ENCODE data around the gene ATP5F1B. TPM values are rescaled to one million over a fixed set of nuclear protein-coding genes. Genes with fewer than 3 reads are reported as not detected.

Gene ATP5F1B
- total and polyA plus RNA-seq, 9 of the 15 experiments (the other 6 are each of a cell fraction or from before 2014, with no cell fraction given): 908 to 3,125 (median 1,482) TPM

GRCh38 chr12:56645201-56645716 lies 525 bp downstream of the ATP5F1B start (continued):
- TF ChIP-seq, protein P1, sequence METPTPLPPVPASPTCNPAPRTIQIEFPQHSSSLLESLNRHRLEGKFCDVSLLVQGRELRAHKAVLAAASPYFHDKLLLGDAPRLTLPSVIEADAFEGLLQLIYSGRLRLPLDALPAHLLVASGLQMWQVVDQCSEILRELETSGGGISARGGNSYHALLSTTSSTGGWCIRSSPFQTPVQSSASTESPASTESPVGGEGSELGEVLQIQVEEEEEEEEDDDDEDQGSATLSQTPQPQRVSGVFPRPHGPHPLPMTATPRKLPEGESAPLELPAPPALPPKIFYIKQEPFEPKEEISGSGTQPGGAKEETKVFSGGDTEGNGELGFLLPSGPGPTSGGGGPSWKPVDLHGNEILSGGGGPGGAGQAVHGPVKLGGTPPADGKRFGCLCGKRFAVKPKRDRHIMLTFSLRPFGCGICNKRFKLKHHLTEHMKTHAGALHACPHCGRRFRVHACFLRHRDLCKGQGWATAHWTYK (CRISPR knock-in tag; IDR thresholded peaks at IDR 0.05): 0 out of 2 replicates have a peak, but pooled peaks have one; percentile 20
- TF ChIP-seq HDAC6 (IDR thresholded peaks at IDR 0.05; ENCODE audit: low read depth, low read length): no peak
- no peak for TF ChIP-seq E4F1 (CRISPR knock-in tag; IDR thresholded peaks at IDR 0.05; ENCODE audit: borderline replicate concordance)
- TF ChIP-seq ZNF431 (CRISPR knock-in tag; IDR thresholded peaks at IDR 0.05): peak; percentile 11; the same call in 1 of the 2 replicates
- no peak for TF ChIP-seq SMARCB1 (IDR thresholded peaks at IDR 0.05; ENCODE audit: insufficient read length, low read depth)
- peak; percentile 39; the same call in 1 of the 2 replicates for TF ChIP-seq ZFP1 (CRISPR knock-in tag; IDR thresholded peaks at IDR 0.05)
- no peak for TF ChIP-seq SP1 (CRISPR knock-in tag; IDR thresholded peaks at IDR 0.05)
- TF ChIP-seq, protein P2, sequence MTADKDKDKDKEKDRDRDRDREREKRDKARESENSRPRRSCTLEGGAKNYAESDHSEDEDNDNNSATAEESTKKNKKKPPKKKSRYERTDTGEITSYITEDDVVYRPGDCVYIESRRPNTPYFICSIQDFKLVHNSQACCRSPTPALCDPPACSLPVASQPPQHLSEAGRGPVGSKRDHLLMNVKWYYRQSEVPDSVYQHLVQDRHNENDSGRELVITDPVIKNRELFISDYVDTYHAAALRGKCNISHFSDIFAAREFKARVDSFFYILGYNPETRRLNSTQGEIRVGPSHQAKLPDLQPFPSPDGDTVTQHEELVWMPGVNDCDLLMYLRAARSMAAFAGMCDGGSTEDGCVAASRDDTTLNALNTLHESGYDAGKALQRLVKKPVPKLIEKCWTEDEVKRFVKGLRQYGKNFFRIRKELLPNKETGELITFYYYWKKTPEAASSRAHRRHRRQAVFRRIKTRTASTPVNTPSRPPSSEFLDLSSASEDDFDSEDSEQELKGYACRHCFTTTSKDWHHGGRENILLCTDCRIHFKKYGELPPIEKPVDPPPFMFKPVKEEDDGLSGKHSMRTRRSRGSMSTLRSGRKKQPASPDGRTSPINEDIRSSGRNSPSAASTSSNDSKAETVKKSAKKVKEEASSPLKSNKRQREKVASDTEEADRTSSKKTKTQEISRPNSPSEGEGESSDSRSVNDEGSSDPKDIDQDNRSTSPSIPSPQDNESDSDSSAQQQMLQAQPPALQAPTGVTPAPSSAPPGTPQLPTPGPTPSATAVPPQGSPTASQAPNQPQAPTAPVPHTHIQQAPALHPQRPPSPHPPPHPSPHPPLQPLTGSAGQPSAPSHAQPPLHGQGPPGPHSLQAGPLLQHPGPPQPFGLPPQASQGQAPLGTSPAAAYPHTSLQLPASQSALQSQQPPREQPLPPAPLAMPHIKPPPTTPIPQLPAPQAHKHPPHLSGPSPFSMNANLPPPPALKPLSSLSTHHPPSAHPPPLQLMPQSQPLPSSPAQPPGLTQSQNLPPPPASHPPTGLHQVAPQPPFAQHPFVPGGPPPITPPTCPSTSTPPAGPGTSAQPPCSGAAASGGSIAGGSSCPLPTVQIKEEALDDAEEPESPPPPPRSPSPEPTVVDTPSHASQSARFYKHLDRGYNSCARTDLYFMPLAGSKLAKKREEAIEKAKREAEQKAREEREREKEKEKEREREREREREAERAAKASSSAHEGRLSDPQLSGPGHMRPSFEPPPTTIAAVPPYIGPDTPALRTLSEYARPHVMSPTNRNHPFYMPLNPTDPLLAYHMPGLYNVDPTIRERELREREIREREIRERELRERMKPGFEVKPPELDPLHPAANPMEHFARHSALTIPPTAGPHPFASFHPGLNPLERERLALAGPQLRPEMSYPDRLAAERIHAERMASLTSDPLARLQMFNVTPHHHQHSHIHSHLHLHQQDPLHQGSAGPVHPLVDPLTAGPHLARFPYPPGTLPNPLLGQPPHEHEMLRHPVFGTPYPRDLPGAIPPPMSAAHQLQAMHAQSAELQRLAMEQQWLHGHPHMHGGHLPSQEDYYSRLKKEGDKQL (CRISPR knock-in tag; IDR thresholded peaks at IDR 0.05; ENCODE audit: borderline replicate concordance): no peak
- TF ChIP-seq CBX8 (IDR thresholded peaks at IDR 0.05; ENCODE audit: borderline replicate concordance, extremely low read depth, low read depth, low read length, poor library complexity, severe bottlenecking): no peak
- 0 out of 2 replicates have a peak, but pooled peaks have one; percentile 36 for TF ChIP-seq ILF3 (IDR thresholded peaks at IDR 0.05; ENCODE audit: borderline replicate concordance)
- TF ChIP-seq RAD51 (IDR thresholded peaks at IDR 0.05; ENCODE audit: borderline replicate concordance, low read depth): no peak
- no peak for TF ChIP-seq HOMEZ (CRISPR knock-in tag; IDR thresholded peaks at IDR 0.05)
- 0 out of 2 replicates have a peak, but pooled peaks have one; percentile 71 for TF ChIP-seq ERF (CRISPR knock-in tag; IDR thresholded peaks at IDR 0.05)
- no peak for TF ChIP-seq NBN (IDR thresholded peaks at IDR 0.05; ENCODE audit: low read depth)
- no peak for TF ChIP-seq HDAC2 (IDR thresholded peaks at IDR 0.05)
- no peak; the same call in 1 of the 2 replicates for TF ChIP-seq SRSF3 (IDR thresholded peaks at IDR 0.05; ENCODE audit: insufficient read depth, low read length)
- TF ChIP-seq MCM2 (IDR thresholded peaks at IDR 0.05; ENCODE audit: low read depth): no peak
